GM18508 (cell line): Measurements from ENCODE around the gene EIF2A.
"Not testable (repeated sequence)": the region's sequence is repeated elsewhere in the genome, so short reads cannot be mapped to it uniquely, and the experiment has no call there.

Source experiments
- ATAC-seq: cut with Tn5 transposase; IDR thresholded peaks from one replicate; pipeline ENCODE4 v1.9.1; 2021; ENCODE audit warnings: moderate number of reproducible peaks; ENCODE audit not compliant: insufficient read depth, unreplicated experiment

EIF2A gene

DNA sequence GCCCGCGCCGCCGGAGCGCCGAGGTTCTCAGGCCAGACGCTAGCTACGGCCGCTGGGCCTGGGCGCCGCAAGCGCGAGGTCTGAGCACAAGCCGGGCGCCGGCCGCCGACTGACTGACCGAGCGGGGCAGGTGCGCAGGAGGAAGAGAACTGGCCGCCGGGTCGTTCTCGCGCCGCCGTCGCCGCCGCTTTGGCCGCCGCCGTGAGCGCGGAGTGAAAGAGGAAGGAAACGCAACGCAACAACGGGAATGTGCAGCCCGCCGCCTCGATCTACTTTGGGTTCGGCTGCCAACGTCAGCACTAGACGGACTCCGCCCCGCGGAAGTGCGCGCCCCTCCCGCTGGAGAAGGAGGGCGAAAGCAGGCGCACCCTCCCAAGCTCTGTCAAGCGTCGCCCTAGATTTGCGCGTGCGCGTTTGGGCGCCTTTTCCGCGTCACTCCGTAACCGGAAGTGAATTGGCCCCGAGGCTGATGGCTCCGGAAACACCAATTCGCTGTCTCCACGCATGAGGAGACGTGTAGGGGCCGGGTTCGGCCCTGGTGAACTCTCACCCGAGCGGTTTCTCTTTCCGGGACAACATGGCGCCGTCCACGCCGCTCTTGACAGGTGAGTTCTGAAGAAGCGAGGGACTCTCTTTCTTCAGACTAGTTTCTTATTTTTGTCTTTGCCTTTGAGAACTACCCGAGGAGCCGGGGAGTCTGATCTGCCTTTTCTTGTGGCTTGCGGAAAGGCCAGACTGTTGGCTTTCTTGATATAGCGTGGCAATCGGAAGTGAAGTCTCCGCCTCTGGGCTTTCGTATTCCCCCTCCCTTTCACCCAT lies at the start of gene EIF2A, which contains the start of gene SERP1:
EIF2A (plus strand) TSS at position 562 of the 819 bp plus-strand sequence; CDS start at position 578, 16 bp downstream.
SERP1 (minus strand) TSS at position 271 of the 819 bp plus-strand sequence. CDS start 361 bp downstream, outside the sequence.
- peak; percentile 82 for ATAC-seq

- ATAC-seq = no peak
These were observed 48.6 kb upstream of the EIF2A start for GRCh38 chr3:150497956-150498355.

DNA sequence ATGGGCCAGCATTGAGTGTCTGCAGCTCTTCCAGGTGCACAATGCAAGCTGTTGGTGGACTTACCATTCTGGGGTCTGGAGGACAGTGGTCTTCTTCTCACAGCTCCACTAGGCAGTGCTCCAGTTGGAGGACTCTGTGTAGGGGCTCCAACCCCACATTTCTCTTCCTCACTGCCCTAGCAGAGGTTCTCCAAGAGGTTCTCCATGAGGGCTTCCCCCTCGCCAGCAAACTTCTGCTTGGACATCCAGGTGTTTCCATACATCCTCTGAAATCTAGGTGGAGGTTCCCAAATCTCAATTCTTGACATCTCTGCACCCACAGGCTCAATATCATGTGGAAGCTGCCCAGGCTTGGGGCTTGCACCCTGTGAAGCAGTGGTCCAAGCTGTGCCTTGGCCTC lies 45.6 kb upstream of the EIF2A start:
- ATAC-seq = not testable (repeated sequence)

DNA sequence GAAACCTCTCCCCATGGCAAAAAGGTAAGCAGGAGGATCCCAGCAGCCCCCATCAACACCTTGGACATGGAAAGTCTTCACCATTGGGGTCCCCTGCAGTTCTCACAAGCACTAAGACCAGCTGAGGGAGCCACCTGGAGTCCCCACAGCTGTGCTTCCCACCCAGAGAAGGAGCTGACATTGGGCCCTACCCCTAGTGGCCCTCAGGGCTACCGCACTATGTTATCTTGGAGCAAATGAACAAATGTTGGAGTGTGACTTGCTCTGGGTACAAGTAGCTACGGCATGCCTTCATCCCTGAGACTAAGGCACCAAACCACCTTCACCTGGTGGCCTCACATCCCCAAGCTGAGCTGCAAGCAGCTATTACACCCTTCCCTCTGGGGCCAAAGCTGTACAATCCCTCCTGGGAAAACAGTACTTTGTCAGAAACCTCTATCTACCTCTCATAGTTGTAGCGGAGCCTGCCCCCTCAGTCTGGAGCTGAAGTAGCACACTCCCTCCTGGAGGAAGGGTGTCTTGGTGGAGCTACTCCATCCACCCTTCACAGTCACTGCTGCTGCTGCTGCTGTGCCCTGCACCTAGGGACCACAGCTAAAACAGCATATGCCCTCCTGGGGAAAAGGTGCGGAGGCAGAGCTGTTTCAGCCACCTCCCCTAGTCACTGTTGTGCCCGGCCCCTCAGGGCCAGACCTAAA lies 43.0 kb upstream of the EIF2A start:
- no peak for ATAC-seq

DNA sequence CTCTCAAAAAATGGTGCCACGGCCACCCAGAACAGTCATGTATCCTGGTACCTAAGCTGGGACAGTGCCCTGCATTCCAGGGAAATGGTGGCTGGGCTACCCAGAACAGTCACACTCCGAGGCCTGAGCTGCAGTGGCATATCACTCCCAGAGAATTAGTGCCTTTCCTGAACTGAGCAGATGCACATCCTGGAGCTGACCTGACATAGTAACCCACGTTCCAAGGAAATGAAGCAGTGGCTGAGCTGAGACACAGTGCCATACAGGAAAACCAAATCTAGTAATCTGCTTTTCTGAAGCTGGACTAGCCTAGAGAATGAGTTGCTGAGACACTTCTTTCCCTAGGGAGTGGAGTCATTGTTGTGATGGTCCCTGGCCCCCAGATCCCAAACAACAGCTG lies 42.1 kb upstream of the EIF2A start:
- ATAC-seq = no peak

GRCh38 chr3:150508401-150508800 lies 38.2 kb upstream of the EIF2A start:
- no peak for ATAC-seq

- ATAC-seq = no peak
These were observed 36.8 kb upstream of the EIF2A start for GRCh38 chr3:150509780-150510179.

- ATAC-seq = no peak
These were observed 35.3 kb upstream of the EIF2A start for GRCh38 chr3:150511122-150511821.

GRCh38 chr3:150515210-150515609 lies 31.4 kb upstream of the EIF2A start:
- ATAC-seq = no peak

DNA sequence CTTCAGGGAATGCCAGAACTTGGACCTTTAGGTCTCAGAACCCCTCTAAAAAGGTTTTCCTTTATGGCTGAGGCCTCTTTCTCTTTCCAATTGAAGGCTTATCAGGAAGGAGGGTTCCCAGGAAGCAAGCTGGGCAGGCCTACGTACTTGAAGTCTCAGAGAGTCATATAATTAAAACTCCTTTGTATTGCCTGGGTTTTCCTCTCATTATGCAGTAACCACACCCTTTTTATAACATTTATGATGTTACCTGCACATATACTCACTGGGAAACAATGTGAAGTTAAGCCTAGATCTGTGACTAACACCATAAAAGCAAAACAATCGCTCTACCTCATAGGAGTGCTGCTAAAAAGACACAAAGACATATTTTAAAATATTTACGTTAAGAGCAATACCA lies 27.6 kb upstream of the EIF2A start:
- no peak for ATAC-seq

- no peak for ATAC-seq
These were observed 26.2 kb upstream of the EIF2A start for GRCh38 chr3:150520408-150520807.

GRCh38 chr3:150521463-150521862 lies 25.1 kb upstream of the EIF2A start:
- no peak for ATAC-seq

- ATAC-seq = no peak
These were observed 23.0 kb upstream of the EIF2A start for GRCh38 chr3:150523538-150523937.

DNA sequence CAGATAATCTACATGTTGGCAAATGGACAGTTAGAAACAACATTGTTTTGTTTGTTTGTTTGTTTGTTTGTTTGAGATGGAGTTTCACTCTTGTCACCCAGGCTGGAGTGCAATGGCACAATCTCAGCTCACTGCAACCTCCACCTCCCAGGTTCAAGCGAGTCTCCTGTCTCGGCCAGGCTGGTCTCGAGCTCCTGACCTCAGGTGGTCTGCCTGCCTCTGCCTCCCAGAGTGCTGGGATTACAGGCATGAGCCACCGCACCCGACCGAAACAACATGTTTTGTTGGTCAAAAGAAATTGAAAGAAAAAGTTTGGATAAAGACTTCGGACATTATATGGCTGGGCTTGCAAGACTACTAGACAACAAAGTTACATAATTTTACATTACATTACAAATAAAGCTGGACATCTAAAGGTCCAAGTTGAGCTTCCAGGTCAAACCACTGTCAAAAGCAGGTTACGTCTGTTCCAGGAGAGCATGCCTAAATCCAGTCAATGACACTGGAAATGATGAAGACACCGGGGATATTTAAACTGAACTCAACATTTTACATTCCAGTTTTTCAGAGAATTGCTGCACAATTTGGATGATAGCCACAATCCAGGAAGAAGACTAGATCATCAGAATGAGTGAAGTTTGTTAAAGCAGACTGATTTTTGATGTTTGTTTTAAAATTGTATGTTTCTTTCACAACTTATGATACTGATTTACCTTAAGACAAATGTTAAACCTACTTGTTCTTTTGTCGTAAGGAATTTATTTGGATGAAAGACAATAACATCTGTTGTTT lies 18.9 kb upstream of the EIF2A start:
- ATAC-seq = no peak

- ATAC-seq = no peak
These were observed 18.2 kb upstream of the EIF2A start for GRCh38 chr3:150528354-150528797.

- no peak for ATAC-seq
These were observed 14.8 kb upstream of the EIF2A start for GRCh38 chr3:150531775-150532174.

- no peak for ATAC-seq
These were observed 11.4 kb upstream of the EIF2A start for GRCh38 chr3:150535204-150535603.

DNA sequence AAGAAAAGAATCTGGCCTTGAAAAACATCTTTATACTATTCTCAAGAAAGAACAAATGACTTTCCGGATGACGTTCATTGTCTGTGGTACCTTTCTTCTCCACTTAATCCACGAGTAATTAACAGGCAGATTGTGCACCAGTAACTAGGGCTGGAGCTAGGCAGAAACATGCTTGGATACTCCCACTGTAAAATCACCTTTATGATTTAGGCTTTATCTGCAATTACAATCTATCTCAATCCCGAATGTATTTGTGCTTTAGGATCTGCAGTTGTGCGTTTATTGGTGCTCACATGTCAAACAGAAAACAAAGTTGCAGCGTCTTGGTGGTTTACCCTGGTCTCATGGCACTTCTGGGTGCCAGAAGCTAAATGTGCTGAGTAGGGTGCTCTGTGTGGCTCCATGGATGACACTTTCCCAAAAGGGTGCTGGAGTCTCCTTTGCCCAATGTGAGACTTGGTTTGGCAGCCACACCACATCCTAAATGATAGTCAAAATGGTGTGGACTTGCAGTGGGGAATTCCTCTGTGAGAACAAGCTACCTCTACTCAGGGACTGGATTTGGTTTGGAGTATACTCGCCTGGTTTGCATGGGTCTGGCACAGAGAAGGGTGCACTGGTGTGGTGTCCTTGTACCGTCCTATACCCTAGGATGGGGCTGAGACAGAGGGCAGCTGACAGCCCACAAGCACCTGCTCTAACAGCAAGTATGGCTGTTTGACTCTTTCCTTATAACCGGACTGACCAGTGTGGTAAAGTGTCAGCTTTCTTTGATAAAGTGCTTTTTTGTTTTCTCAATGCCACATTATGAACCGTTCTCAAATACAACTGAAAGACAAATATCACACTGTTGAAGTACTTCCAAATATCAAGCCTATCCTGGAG lies 8.0 kb upstream of the EIF2A start:
- ATAC-seq = no peak

DNA sequence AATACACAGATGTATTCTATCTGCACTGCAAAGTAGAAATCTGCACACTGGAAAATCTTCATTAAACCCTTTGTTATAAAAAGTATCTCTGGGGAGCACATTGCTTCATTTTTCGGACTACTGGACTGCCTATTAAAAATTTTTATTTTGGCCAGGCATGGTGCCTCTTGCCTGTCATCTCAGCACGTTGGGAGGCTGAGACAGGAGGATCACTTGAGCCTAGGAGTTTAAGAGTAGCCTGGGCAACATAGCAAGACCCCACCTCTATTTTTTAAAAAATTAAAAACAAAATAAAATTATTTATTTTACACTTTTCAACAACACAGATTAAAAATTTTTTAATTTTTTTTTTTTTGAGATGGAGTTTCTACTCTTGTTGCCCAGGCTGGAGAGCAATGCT lies 6.3 kb upstream of the EIF2A start:
- ATAC-seq = no peak
